GM12892 (cell line): ENCODE measurements around the gene MOSPD3.

Experiments
- POLR2A ChIP-seq: IDR thresholded peaks from 2 replicates; pipeline ENCODE4 v1.6.1; 2011; ENCODE audit warnings: low read depth, low read length, control low read depth
- POLR2AphosphoS5 ChIP-seq: IDR thresholded peaks from 2 replicates; pipeline ENCODE4 v1.6.1; 2011; ENCODE audit warnings: low read depth, low read length, control low read depth
- TAF1 ChIP-seq: IDR thresholded peaks from 2 replicates; pipeline ENCODE4 v1.6.1; 2011; ENCODE audit warnings: low read depth, mild to moderate bottlenecking, control low read depth, low read length, borderline replicate concordance

DNA sequence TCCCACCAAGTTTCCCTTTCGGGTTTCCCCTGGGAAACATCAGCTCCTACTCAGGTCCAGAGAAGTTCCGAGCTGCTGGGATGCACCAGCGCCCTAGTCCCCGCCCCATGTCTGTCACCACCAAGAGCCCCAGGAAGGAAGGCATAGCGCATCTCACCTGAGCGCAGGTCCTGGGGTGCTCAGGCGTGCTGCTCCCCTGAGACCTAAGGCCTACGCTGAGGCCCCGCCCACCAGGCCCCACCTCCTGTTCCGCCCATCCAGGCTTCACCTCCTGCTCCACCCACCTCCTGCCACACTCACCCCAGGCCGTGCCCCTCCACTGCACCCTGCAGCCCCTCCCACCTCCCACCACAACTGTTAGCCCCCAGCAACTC lies 30.2 kb downstream of the MOSPD3 start:
- TF ChIP-seq POLR2A (no peak), POLR2AphosphoS5 (no peak), TAF1 (no peak)
